ENCODE measurements around the gene GLI2.

GLI2 gene

GRCh38 chr2:120736202-120736623 lies 545 bp downstream of the GLI2 start:
- H3K36me3 ChIP-seq (replicated peaks; ENCODE audit: insufficient read depth, low read length), result no peaks in the 10 kb centered on the region
- peak overlapping the region; percentile 22; the same call in 1 of the 2 replicates for H3K4me3 ChIP-seq (ENCODE audit: low read length)
- peaks cover 66% of the 10 kb centered on the region for H3K27me3 ChIP-seq (replicated peaks; ENCODE audit: insufficient read depth, low read length)
- H4K20me1 ChIP-seq (ENCODE audit: insufficient read depth, low read length), result no peaks in the 10 kb centered on the region
- H3F3A ChIP-seq (ENCODE audit: insufficient read depth, low read length), result no peaks in the 10 kb centered on the region
- H3K27ac ChIP-seq (ENCODE audit: low read length), result no peak overlapping the region
- H3K9me2 ChIP-seq (replicated peaks; ENCODE audit: insufficient read depth, low read length), result no peaks in the 10 kb centered on the region
- no peak overlapping the region for H2AFZ ChIP-seq (ENCODE audit: low read length)
- no peak for DNase-seq
- H3K4me2 ChIP-seq (ENCODE audit: low read depth, low read length), result peak overlapping the region; percentile 45; the same call in 1 of the 2 replicates
- H3K9me3 ChIP-seq (replicated peaks; ENCODE audit: insufficient read depth, low read length), result no peaks in the 10 kb centered on the region
- no peaks in the 10 kb centered on the region for H3K4me1 ChIP-seq (ENCODE audit: low read length)
- TF ChIP-seq EZH2phosphoT487 (IDR thresholded peaks at IDR 0.05; ENCODE audit: low read length) (no peak), EZH2 (optimal IDR thresholded peaks at IDR 0.05; ENCODE audit: low read depth, low read length) (no peak), CTCF (IDR thresholded peaks at IDR 0.05; ENCODE audit: low read length) (no peak)
- H3K9ac ChIP-seq (ENCODE audit: low read length), result no peak overlapping the region
- H3K79me2 ChIP-seq (ENCODE audit: low read length), result no peaks in the 10 kb centered on the region

- no peak for DNase-seq
Observed at GRCh38 chr2:120736624-120737339, 1.1 kb downstream of the GLI2 start.

GRCh38 chr2:120737340-120738101 lies 1.9 kb downstream of the GLI2 start:
- Histone ChIP-seq H3K36me3 (replicated peaks; ENCODE audit: insufficient read depth, low read length) (no peaks in the 10 kb centered on the region), H3K9me3 (replicated peaks; ENCODE audit: insufficient read depth, low read length) (no peaks in the 10 kb centered on the region), H3K4me1 (ENCODE audit: low read length) (no peaks in the 10 kb centered on the region), H4K20me1 (ENCODE audit: insufficient read depth, low read length) (no peaks in the 10 kb centered on the region), H3K27me3 (replicated peaks; ENCODE audit: insufficient read depth, low read length) (peaks cover 66% of the 10 kb centered on the region), H3K79me2 (ENCODE audit: low read length) (no peaks in the 10 kb centered on the region), H3K4me2 (ENCODE audit: low read depth, low read length) (no peak overlapping the region), H3K9me2 (replicated peaks; ENCODE audit: insufficient read depth, low read length) (no peaks in the 10 kb centered on the region), H3K4me3 (ENCODE audit: low read length) (no peak overlapping the region), H3K9ac (ENCODE audit: low read length) (no peak overlapping the region), H3K27ac (ENCODE audit: low read length) (no peak overlapping the region), H2AFZ (ENCODE audit: low read length) (no peak overlapping the region), H3F3A (ENCODE audit: insufficient read depth, low read length) (no peaks in the 10 kb centered on the region)
- TF ChIP-seq CTCF (IDR thresholded peaks at IDR 0.05; ENCODE audit: low read length) (no peak), EZH2phosphoT487 (IDR thresholded peaks at IDR 0.05; ENCODE audit: low read length) (no peak), EZH2 (optimal IDR thresholded peaks at IDR 0.05; ENCODE audit: low read depth, low read length) (no peak)
- no peak for DNase-seq

More at GRCh38 chr2:120736624-120737339, 1.1 kb downstream of the GLI2 start:
- TF ChIP-seq EZH2 (optimal IDR thresholded peaks at IDR 0.05; ENCODE audit: low read depth, low read length) (no peak), EZH2phosphoT487 (IDR thresholded peaks at IDR 0.05; ENCODE audit: low read length) (no peak), CTCF (IDR thresholded peaks at IDR 0.05; ENCODE audit: low read length) (no peak)
- Histone ChIP-seq H3F3A (ENCODE audit: insufficient read depth, low read length) (no peaks in the 10 kb centered on the region), H3K4me3 (ENCODE audit: low read length) (no peak overlapping the region), H3K27me3 (replicated peaks; ENCODE audit: insufficient read depth, low read length) (peaks cover 66% of the 10 kb centered on the region), H3K9ac (ENCODE audit: low read length) (no peak overlapping the region), H4K20me1 (ENCODE audit: insufficient read depth, low read length) (no peaks in the 10 kb centered on the region), H2AFZ (ENCODE audit: low read length) (no peak overlapping the region), H3K9me3 (replicated peaks; ENCODE audit: insufficient read depth, low read length) (no peaks in the 10 kb centered on the region), H3K36me3 (replicated peaks; ENCODE audit: insufficient read depth, low read length) (no peaks in the 10 kb centered on the region), H3K4me1 (ENCODE audit: low read length) (no peaks in the 10 kb centered on the region), H3K27ac (ENCODE audit: low read length) (no peak overlapping the region), H3K79me2 (ENCODE audit: low read length) (no peaks in the 10 kb centered on the region), H3K4me2 (ENCODE audit: low read depth, low read length) (peak overlapping the region; percentile 45; the same call in 1 of the 2 replicates), H3K9me2 (replicated peaks; ENCODE audit: insufficient read depth, low read length) (no peaks in the 10 kb centered on the region)

Measured in MM.1S (cell line).